Measurements from ENCODE around the gene MCOLN1. TPM values are rescaled to one million over a fixed set of nuclear protein-coding genes. Genes with fewer than 3 reads are reported as not detected.

The MCOLN1 gene
- total RNA-seq, 1 donor from 2014 or later: 33.3 TPM

DNA sequence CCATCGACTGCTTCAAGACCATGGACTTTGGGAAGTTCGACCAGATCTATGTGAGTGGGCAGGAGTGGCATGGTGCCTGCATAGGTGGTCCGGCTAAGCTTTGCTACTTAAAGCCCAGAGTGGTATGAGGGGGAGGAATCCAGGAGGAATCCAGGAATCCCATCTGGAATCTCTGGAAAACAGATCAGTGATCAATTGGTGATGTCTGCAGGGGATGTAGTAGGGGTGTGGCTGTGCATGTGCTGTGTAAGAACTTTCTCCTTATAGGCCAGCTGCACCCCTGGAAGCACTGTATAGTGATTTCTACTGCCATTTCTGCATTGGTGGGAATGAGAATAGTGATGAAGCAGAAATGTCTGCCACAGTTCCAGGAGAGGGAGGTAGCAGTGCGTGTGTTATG is 36.7 kb downstream of the MCOLN1 start:
- Mint-ChIP-seq H3K27ac (ENCODE audit: unreplicated experiment) (no peak overlapping the region), H3K9me3 (ENCODE audit: unreplicated experiment) (no peaks in the 10 kb centered on the region), H3K27me3 (ENCODE audit: unreplicated experiment) (no peaks in the 10 kb centered on the region), H3K4me1 (ENCODE audit: unreplicated experiment) (no peaks in the 10 kb centered on the region), H3K36me3 (ENCODE audit: unreplicated experiment) (peaks cover 31% of the 10 kb centered on the region), H3K4me3 (ENCODE audit: unreplicated experiment) (no peak overlapping the region)
- no peak for TF ChIP-seq CTCF (IDR thresholded peaks at IDR 0.05)
- DNase-seq (ENCODE audit: extremely low spot score, unreplicated experiment): no peak

- Mint-ChIP-seq H3K36me3 (ENCODE audit: unreplicated experiment) (peaks cover 31% of the 10 kb centered on the region), H3K27me3 (ENCODE audit: unreplicated experiment) (no peaks in the 10 kb centered on the region), H3K4me3 (ENCODE audit: unreplicated experiment) (no peak overlapping the region), H3K4me1 (ENCODE audit: unreplicated experiment) (no peaks in the 10 kb centered on the region), H3K27ac (ENCODE audit: unreplicated experiment) (no peak overlapping the region), H3K9me3 (ENCODE audit: unreplicated experiment) (no peaks in the 10 kb centered on the region)
- DNase-seq (ENCODE audit: extremely low spot score, unreplicated experiment): no peak
- no peak for TF ChIP-seq CTCF (IDR thresholded peaks at IDR 0.05)
Measured at GRCh38 chr19:7560255-7560654, 37.8 kb downstream of the MCOLN1 start.

- no peak for DNase-seq (ENCODE audit: extremely low spot score, unreplicated experiment)
- H3K9me3 Mint-ChIP-seq (ENCODE audit: unreplicated experiment): no peaks in the 10 kb centered on the region
- no peaks in the 10 kb centered on the region for H3K27me3 Mint-ChIP-seq (ENCODE audit: unreplicated experiment)
- no peak for TF ChIP-seq CTCF (IDR thresholded peaks at IDR 0.05)
- H3K4me1 Mint-ChIP-seq (ENCODE audit: unreplicated experiment): no peaks in the 10 kb centered on the region
- no peak overlapping the region for H3K4me3 Mint-ChIP-seq (ENCODE audit: unreplicated experiment)
- H3K36me3 Mint-ChIP-seq (ENCODE audit: unreplicated experiment): peaks cover 30% of the 10 kb centered on the region
- H3K27ac Mint-ChIP-seq (ENCODE audit: unreplicated experiment): no peak overlapping the region
Measured at GRCh38 chr19:7561325-7561724, 38.9 kb downstream of the MCOLN1 start.

DNA sequence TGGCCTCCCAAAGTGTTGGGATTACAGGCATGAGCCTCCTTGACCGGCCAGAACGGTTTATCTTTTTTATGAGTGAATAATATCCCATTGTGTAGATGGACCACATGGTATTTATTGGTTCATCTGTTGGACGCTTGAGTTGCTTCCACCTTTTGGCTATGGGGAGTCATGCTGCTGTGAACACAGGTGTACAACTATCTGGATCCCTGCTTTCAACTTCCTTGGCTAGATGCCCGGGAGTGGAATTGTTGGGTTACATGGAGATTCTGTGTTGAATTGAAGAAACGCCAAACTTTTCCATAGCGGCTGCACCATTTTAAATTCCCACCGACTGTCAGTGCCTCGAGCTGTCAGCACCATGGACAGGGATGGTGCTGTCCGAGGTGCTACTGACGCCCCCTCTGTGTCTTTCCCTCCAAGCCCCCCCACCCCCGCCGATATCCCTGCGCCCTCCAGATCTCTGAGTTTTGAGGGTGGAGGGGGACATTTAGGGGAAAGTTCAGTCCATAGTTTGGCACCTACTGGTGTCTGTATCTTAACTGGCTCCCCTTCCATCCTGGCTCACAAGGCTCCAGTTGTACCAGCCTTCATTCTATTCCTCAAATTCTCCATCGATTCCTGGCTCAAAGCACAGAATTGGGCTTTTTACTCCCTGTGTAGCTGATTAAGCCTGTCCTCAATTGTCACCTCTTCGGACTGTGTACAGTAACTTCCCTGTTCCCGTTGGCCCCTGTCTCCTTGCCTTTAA is 40.4 kb downstream of the MCOLN1 start:
- H3K4me3 Mint-ChIP-seq (ENCODE audit: unreplicated experiment): no peak overlapping the region
- no peak for DNase-seq (ENCODE audit: extremely low spot score, unreplicated experiment)

More for the DNA sequence above, 40.4 kb downstream of the MCOLN1 start:
- H3K27ac Mint-ChIP-seq (ENCODE audit: unreplicated experiment): no peak overlapping the region
- H3K9me3 Mint-ChIP-seq (ENCODE audit: unreplicated experiment): no peaks in the 10 kb centered on the region
- H3K27me3 Mint-ChIP-seq (ENCODE audit: unreplicated experiment): no peaks in the 10 kb centered on the region
- H3K36me3 Mint-ChIP-seq (ENCODE audit: unreplicated experiment): peaks cover 20% of the 10 kb centered on the region
- TF ChIP-seq CTCF (IDR thresholded peaks at IDR 0.05): no peak
- H3K4me1 Mint-ChIP-seq (ENCODE audit: unreplicated experiment): no peaks in the 10 kb centered on the region
